Vagina (tissue), 2 donors: ENCODE data around the gene SATB1.

Experiments used
- CTCF ChIP-seq, 3 experiments: fragments of 450-650 bp in 2 of 3; fragments of 200-600 bp in 1 of 3; sonication (generic) in 1 of 3; IDR thresholded peaks; one replicate each; pipeline ENCODE4 v1.5.1; 2017 to 2019; ENCODE audit warnings: antibody characterized with exemption in 3 of 3, mild to moderate bottlenecking in 2 of 3, moderate library complexity in 2 of 3
- POLR2A ChIP-seq, 2 donors: fragments of 450-650 bp; IDR thresholded peaks; one replicate each; pipeline ENCODE4 v1.6.1; 2017; ENCODE audit warnings: antibody characterized with exemption in 2 of 2, mild to moderate bottlenecking in 2 of 2, moderate library complexity in 2 of 2

DNA sequence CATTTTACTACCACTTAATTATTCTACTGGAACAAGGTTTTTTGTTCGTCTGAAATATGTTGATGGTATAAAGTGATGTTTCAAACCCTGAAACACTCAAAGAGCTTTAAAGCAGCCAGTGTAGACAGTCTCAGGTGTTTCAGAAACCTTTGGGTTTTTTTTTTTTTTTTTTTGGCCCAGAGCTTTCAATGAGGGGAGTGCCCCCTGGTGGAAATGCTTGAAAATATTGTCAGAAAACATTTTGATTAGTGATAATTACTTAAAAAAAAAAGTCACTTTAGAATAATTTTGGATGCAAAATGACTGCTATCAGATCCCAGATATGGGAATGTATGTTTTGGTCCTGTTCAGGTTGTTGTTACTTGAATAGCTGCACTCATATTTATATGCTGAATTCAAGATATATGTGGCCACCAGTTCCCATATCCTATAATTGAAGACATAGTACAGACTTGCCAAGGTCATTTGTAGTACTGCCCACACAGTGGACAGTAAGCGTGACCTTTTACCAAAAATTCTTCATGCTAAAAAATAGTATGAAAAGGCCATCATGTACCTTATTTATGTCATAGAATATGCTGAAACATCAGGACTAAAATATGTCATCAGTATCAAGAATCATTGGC lies 35.9 kb downstream of the SATB1 start:
- TF ChIP-seq POLR2A (IDR thresholded peaks at IDR 0.05), result no peak
- peak in 2 of 3 experiments; percentile 19 to 36 for TF ChIP-seq CTCF (IDR thresholded peaks at IDR 0.05)
